OCI-LY1 (cell line): ENCODE measurements around the gene CACNG1.

Experiments
- H2AFZ ChIP-seq: fragments of 200-600 bp; sonication (generic), shearing (Covaris generic); 2 replicates; pipeline ENCODE4 v1.6.0; 2014; ENCODE audit warnings: antibody characterized with exemption, mild to moderate bottlenecking, low read length
- H3F3A ChIP-seq: fragments of 200-600 bp; sonication (generic), shearing (Covaris generic); 2 replicates; pipeline ENCODE4 v1.6.0; 2014; ENCODE audit warnings: mild to moderate bottlenecking, antibody characterized with exemption, low read length, moderate library complexity; ENCODE audit not compliant: insufficient read depth
- H3K27ac ChIP-seq: fragments of 200-600 bp; sonication (generic); 2 replicates; pipeline ENCODE4 v1.5.1; 2014; ENCODE audit warnings: low read length, mixed run types, mild to moderate bottlenecking, low read depth; ENCODE audit not compliant: poor library complexity, severe bottlenecking
- H3K27me3 ChIP-seq: fragments of 200-600 bp; sonication (generic); 2 replicates; pipeline ENCODE4 v1.6.0; 2014; ENCODE audit warnings: antibody characterized with exemption, mild to moderate bottlenecking, low read length, moderate library complexity; ENCODE audit not compliant: insufficient read depth
- H3K36me3 ChIP-seq: fragments of 200-600 bp; sonication (generic); 2 replicates; pipeline ENCODE4 v1.6.1; 2014; ENCODE audit warnings: mild to moderate bottlenecking, antibody characterized with exemption, low read length, moderate library complexity, mixed read lengths; ENCODE audit not compliant: insufficient read depth
- H3K4me1 ChIP-seq: fragments of 200-600 bp; sonication (generic); 2 replicates; pipeline ENCODE4 v1.5.1; 2014; ENCODE audit warnings: mild to moderate bottlenecking, low read length, moderate library complexity; ENCODE audit not compliant: insufficient read depth, severe bottlenecking
- H3K4me2 ChIP-seq: fragments of 200-600 bp; sonication (generic), shearing (Covaris generic); 2 replicates; pipeline ENCODE4 v1.6.1; 2014; ENCODE audit warnings: low read length
- H3K4me3 ChIP-seq: fragments of 200-600 bp; sonication (generic); 2 replicates; pipeline ENCODE4 v1.5.1; 2014; ENCODE audit warnings: low read length, low read depth, mild to moderate bottlenecking, mixed read lengths; ENCODE audit not compliant: poor library complexity, severe bottlenecking
- H3K79me2 ChIP-seq: fragments of 200-600 bp; shearing (Covaris generic); 2 replicates; pipeline ENCODE4 v1.6.1; 2016; ENCODE audit warnings: mixed run types, low read length, mixed read lengths; ENCODE audit not compliant: insufficient read depth
- H3K9ac ChIP-seq: fragments of 200-600 bp; sonication (generic), shearing (Covaris generic); 2 replicates; pipeline ENCODE4 v1.6.1; 2014; ENCODE audit warnings: mild to moderate bottlenecking, low read length, mixed read lengths
- H3K9me2 ChIP-seq: fragments of 200-600 bp; sonication (generic), shearing (Covaris generic); 2 replicates; pipeline ENCODE4 v1.6.1; 2014; ENCODE audit warnings: low read depth, mild to moderate bottlenecking, low read length, mixed read lengths
- H3K9me3 ChIP-seq: fragments of 200-600 bp; shearing (Covaris generic); 2 replicates; pipeline ENCODE4 v1.6.1; 2014; ENCODE audit warnings: low read length, mixed read lengths
- H4K20me1 ChIP-seq: fragments of 200-600 bp; sonication (generic), shearing (Covaris generic); 2 replicates; pipeline ENCODE4 v1.6.0; 2016; ENCODE audit warnings: mild to moderate bottlenecking, low read length; ENCODE audit not compliant: insufficient read depth
- CTCF ChIP-seq: fragments of 200-600 bp; sonication (generic), shearing (Covaris generic); IDR thresholded peaks from 2 replicates; pipeline ENCODE4 v1.5.1; 2017; ENCODE audit warnings: mild to moderate bottlenecking, antibody characterized with exemption, low read length, moderate library complexity, mixed read lengths
- EZH2 ChIP-seq: fragments of 200-600 bp; sonication (generic), shearing (Covaris generic); IDR thresholded peaks from 2 replicates; pipeline ENCODE4 v1.8.0; 2017; ENCODE audit warnings: borderline replicate concordance, mixed run types, mild to moderate bottlenecking, antibody characterized with exemption, low read length, moderate library complexity, mixed read lengths

The CACNG1 gene

GRCh38 chr17:67044016-67044772 lies at the start of gene CACNG1:
Gene CACNG1 (plus strand): TSS chr17:67044554. CDS start chr17:67044661, 107 bp downstream.
- Histone ChIP-seq H3K4me1 (no peaks in the 10 kb centered on the region), H3K27me3 (peaks cover 7% of the 10 kb centered on the region), H4K20me1 (no peaks in the 10 kb centered on the region), H3K4me3 (no peak within 1 kb of the TSS), H3F3A (no peaks in the 10 kb centered on the region), H3K79me2 (no peaks in the 10 kb centered on the region), H3K9me3 (peaks cover 13% of the 10 kb centered on the region; the same call in 1 of the 2 replicates), H3K9ac (no peak within 1 kb of the TSS), H3K4me2 (no peak within 1 kb of the TSS), H2AFZ (no peak within 1 kb of the TSS), H3K36me3 (no peaks in the 10 kb centered on the region; the same call in 1 of the 2 replicates), H3K9me2 (no peaks in the 10 kb centered on the region), H3K27ac (no peak within 1 kb of the TSS)
- TF ChIP-seq EZH2 (no peak), CTCF (no peak)

DNA sequence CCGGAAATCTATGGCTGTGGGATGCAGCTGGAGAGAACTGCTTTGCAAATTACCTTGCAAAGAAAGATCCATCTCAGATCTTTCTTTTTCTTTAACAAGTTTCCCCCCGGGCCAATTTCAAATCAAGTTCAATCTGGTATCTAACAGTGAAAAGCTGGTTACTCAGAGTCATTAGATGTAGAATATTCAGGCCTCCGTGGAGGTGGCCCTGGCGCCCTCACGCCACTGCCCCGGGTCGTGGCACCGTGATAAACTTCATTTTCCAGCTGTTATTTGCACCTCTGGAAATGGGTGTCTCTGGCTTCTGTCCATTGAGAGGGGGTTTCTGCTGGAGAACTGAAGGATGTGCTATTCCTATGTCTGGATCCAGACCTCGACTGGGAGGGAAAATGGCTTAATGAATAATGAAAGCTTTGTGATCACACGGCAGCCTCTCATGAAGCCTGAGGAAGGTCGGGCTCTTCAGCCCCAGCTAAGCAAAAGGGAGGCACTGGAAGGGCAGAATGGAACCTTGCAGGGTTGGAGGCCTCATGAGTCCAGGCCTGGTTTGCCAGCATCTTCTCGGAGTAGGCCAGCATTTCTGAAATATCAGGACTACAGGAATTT lies 49.3 kb upstream of the CACNG1 start:
- Histone ChIP-seq H3K9ac (no peak overlapping the region), H3K36me3 (no peaks in the 10 kb centered on the region), H3K27me3 (peaks cover 7% of the 10 kb centered on the region; the same call in 1 of the 2 replicates), H3F3A (no peaks in the 10 kb centered on the region), H3K9me3 (no peaks in the 10 kb centered on the region), H4K20me1 (no peaks in the 10 kb centered on the region), H2AFZ (no peak overlapping the region), H3K4me2 (no peak overlapping the region), H3K27ac (no peak overlapping the region), H3K4me1 (no peaks in the 10 kb centered on the region), H3K9me2 (no peaks in the 10 kb centered on the region), H3K4me3 (no peak overlapping the region), H3K79me2 (no peaks in the 10 kb centered on the region)
- no peak for TF ChIP-seq CTCF
- TF ChIP-seq EZH2: no peak

DNA sequence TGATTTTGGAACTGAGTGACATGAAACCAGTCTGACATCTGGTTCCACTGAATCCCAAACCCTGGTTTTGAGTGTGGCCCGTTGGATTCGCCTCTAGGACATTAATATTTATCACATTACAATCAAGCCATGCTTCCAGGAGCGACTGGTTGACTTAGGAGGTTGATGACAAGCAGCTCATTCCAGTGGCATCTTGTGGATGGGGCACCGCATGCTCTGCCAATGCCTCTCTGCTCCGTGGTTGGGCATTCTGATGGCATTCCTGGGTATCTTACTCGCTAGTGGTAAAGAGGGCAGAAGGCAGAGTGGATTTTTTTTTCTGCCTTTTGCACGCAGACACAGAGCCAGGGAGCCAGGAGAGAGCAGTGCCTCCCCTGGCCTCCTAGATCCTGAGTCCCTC lies 48.4 kb upstream of the CACNG1 start:
- no peaks in the 10 kb centered on the region for H3K79me2 ChIP-seq
- no peaks in the 10 kb centered on the region for H3K9me3 ChIP-seq
- no peaks in the 10 kb centered on the region for H4K20me1 ChIP-seq
- no peak overlapping the region for H2AFZ ChIP-seq
- no peak overlapping the region for H3K4me2 ChIP-seq
- H3K4me3 ChIP-seq: no peak overlapping the region
- no peak overlapping the region for H3K27ac ChIP-seq
- H3F3A ChIP-seq: no peaks in the 10 kb centered on the region
- peaks cover 7% of the 10 kb centered on the region; the same call in 1 of the 2 replicates for H3K27me3 ChIP-seq
- no peaks in the 10 kb centered on the region for H3K9me2 ChIP-seq
- no peaks in the 10 kb centered on the region for H3K36me3 ChIP-seq
- no peak overlapping the region for H3K9ac ChIP-seq
- H3K4me1 ChIP-seq: no peaks in the 10 kb centered on the region
- TF ChIP-seq CTCF (no peak), EZH2 (no peak)
